Stimulated activated naive CD8-positive, alpha-beta T cell treated with anti-CD3 and anti-CD28 coated beads, Interleukin-15, Interleukin-2, amounts not matched to agents 100 ng/mL and 50 ng/mL, for 24 hours (primary cell): ENCODE measurements around the gene SLC23A2.
"Not testable (repeated sequence)": the region's sequence is repeated elsewhere in the genome, so short reads cannot be mapped to it uniquely, and the experiment has no call there.

ENCODE experiments used
- H3K27ac Mint-ChIP-seq: one replicate; pipeline ENCODE4 v1.8.0; 2021; ENCODE audit warnings: mild to moderate bottlenecking, mixed read lengths
- H3K27me3 Mint-ChIP-seq: one replicate; pipeline ENCODE4 v1.8.0; 2021; ENCODE audit warnings: mixed read lengths
- H3K36me3 Mint-ChIP-seq: one replicate; pipeline ENCODE4 v1.8.0; 2021; ENCODE audit warnings: low read depth, mixed read lengths
- H3K4me1 Mint-ChIP-seq: one replicate; pipeline ENCODE4 v1.8.0; 2021; ENCODE audit warnings: low read depth, mixed read lengths
- H3K4me3 Mint-ChIP-seq: one replicate; pipeline ENCODE4 v1.8.0; 2021; ENCODE audit warnings: mild to moderate bottlenecking, mixed read lengths
- H3K9me3 Mint-ChIP-seq: one replicate; pipeline ENCODE4 v1.8.0; 2021; ENCODE audit warnings: mixed read lengths

The SLC23A2 gene

DNA sequence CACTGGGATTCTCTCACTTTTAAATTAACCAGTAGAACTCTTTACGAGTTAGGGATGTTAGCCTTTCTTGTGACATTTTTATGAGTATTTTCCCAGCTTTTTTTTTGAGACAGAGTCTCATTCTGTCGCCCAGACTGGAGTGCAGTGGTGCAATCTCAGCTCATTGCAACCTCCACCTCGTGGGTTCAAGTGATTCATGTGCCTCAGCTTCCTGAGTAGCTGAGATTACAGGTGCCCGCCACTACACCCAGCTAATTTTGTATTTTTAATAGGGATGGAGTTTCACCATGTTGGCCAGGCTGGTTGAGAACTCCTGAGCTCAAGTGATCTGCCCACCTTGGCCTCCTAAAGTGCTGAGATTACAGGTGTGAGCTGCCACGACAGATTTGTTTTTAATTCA, 123.2 kb downstream of the SLC23A2 start:
- not testable (repeated sequence) for H3K9me3 Mint-ChIP-seq, H3K27ac Mint-ChIP-seq, H3K4me1 Mint-ChIP-seq, H3K27me3 Mint-ChIP-seq, H3K4me3 Mint-ChIP-seq
- peaks cover 53% of the 10 kb centered on the region for H3K36me3 Mint-ChIP-seq

DNA sequence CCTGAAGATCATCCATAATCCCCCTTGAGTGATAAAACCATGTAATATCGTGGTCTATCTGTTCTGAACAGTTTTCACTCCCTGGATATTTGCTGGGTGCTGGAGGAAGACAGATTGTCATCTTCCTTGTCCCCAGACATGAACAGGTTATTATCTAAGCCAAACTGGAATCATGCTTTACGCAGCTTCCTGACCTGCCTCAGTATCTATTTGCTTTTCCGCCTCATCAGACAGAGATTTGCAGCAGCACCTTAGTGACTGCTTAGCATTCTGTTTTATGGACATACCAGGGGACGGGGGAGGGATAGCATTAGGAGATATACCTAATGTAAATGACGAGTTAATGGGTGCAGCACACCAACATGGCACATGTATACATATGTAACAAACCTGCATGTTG, 124.6 kb downstream of the SLC23A2 start:
- peaks cover 49% of the 10 kb centered on the region for H3K36me3 Mint-ChIP-seq
- H3K9me3 Mint-ChIP-seq = no peaks in the 10 kb centered on the region
- H3K27me3 Mint-ChIP-seq = no peaks in the 10 kb centered on the region
- H3K27ac Mint-ChIP-seq = no peak overlapping the region
- H3K4me1 Mint-ChIP-seq = no peaks in the 10 kb centered on the region
- no peak overlapping the region for H3K4me3 Mint-ChIP-seq

DNA sequence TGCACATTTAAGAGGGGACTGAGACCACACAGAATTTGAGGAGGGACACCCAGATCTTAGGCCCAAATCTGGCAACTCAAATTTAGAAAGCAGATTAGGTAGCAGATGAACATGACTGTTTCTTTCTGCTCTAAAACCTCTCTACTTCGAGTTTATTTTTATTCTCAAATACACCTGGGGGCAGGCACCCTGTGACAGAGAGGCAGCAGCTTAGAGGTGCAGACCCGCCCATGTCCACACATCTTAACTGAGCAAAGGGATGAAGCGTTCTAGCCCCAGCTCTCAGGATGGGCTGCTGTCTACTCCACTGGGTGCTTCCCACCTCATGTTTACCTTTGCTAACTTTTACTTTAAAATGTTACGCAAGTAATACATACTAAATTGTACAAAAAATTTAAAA, 125.0 kb downstream of the SLC23A2 start:
- Mint-ChIP-seq H3K36me3 (peaks cover 48% of the 10 kb centered on the region), H3K4me3 (no peak overlapping the region), H3K9me3 (no peaks in the 10 kb centered on the region), H3K27me3 (no peaks in the 10 kb centered on the region), H3K27ac (no peak overlapping the region), H3K4me1 (no peaks in the 10 kb centered on the region)

DNA sequence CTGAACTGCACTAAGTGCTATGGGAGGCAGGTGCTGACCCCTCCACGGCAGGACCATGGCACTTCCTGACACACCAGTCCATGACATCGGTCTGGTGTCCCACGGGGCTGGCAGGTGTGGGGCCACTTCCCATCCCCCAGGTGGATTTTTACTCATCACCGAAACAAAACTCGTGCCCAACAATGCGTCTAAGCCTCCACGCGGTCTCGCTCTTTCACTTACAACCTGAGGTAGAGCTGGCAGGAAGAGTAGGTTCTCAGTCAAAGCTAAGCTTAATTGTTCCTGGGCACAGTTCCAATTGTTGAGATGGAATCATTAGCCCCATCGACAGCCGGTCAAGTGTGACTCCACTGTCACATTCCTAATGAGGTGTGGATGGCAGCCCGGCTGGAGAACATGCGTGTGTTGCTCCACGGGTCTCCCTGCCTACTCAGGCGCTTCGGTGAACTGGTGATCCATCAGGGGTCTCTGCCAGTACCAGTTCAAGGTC, 125.7 kb downstream of the SLC23A2 start:
- Mint-ChIP-seq H3K27ac (no peak overlapping the region), H3K4me1 (no peaks in the 10 kb centered on the region), H3K36me3 (peaks cover 42% of the 10 kb centered on the region), H3K4me3 (no peak overlapping the region), H3K27me3 (no peaks in the 10 kb centered on the region), H3K9me3 (no peaks in the 10 kb centered on the region)

DNA sequence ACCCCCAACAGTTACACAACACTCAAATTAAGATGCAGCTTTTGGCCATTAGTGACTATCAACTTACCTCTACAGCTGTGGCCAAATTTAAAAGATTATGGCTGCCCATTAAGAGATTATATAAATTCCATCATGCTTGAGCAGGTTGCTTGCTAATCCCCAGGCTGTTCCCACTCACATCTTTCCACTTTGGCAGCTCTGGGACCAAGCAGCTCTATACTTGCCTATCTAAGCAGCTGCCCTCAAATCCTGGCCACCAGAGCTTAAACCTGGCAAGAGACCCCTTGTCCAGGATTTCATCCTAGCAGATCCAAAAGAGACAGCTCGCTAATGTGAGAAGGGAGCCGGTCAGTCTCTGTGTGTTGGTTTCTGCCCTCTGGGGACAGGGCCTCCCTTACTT, 127.9 kb downstream of the SLC23A2 start:
- Mint-ChIP-seq H3K27me3 (no peaks in the 10 kb centered on the region), H3K27ac (no peak overlapping the region), H3K9me3 (no peaks in the 10 kb centered on the region), H3K36me3 (peaks cover 38% of the 10 kb centered on the region), H3K4me1 (no peaks in the 10 kb centered on the region), H3K4me3 (no peak overlapping the region)

DNA sequence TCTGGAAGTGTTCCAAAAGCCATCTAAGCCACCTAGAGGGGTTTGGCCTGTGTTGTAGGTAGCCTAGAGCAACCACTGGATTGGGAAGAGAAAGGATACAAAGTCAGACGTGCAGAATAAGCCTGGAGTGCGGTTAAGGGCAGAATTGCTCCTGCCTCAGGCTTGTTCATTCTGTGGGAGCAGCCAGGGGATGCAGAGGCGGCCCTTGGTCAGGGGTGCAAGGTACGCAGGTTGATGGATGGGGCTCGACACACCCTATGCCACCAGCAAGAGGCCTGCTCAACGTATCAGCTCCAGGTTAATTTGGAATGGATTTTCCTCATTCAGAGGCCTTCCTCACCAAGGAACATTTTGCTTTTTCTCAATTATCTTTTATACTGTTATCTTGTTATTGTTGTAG, 129.8 kb downstream of the SLC23A2 start:
- Mint-ChIP-seq H3K4me1 (no peaks in the 10 kb centered on the region), H3K9me3 (no peaks in the 10 kb centered on the region), H3K27ac (no peak overlapping the region), H3K27me3 (no peaks in the 10 kb centered on the region), H3K36me3 (peaks cover 42% of the 10 kb centered on the region), H3K4me3 (no peak overlapping the region)

DNA sequence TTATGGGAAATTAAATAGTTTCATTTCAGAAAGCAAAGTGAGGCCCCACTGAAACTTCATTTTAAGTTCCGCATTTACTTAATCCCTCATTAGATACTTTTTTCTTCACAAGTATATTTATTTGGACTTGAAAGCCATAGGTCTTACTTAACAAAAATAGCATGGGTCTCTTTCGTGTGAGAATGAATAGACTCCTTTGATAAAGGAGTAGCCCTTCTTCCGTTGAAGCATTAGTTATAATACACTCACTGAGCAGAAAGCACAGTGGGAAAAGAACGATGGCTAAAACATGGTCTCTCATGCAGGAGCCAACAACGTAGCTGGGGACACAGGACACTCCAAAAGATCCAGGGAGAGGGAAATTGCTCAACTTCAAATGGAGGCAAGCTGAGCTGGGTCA, 130.4 kb downstream of the SLC23A2 start:
- Mint-ChIP-seq H3K27ac (no peak overlapping the region), H3K36me3 (peaks cover 40% of the 10 kb centered on the region), H3K4me3 (no peak overlapping the region), H3K4me1 (no peaks in the 10 kb centered on the region), H3K9me3 (no peaks in the 10 kb centered on the region), H3K27me3 (no peaks in the 10 kb centered on the region)

DNA sequence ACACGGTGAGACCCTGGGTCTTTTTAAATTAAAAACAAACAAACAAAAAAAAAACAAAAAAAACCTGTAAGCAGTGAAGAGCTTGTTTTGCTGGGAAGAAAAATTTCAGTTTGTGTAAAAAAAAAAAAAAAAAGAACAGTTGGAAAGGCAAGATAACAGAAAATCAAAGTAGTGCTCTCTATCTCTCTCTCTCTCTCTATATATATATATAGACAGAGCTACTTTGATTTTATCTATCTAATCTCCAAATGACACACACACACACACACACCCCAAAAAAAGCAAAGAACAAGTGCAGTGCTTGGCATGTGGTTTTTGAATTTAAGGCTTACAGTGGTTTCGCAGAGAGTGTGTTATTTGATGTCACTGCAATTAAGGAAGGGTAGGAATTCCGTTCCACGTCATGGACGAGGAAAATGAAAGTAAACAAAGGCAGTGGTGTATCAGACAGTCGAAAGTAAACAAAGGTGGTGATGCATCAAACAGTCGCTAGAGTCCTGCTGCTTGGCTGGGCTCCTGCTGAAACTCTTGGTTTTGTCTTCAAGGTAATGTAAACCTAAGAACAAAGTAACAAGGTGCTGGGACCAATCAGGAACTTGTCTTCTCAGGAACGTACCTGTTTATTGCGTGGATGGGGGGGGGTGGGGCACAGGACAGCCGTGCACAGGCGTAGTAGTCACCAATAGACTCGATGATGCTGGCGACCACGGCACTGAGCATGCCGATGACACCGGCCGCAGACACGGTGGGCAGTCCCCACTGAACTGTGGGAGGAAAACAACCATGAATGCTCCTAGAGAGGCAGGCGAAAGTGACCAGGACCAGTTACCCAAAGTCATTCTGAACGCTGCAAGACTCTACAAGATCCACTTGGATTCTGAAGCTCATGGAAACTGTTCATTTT, 131.8 kb downstream of the SLC23A2 start:
- Mint-ChIP-seq H3K27me3 (no peaks in the 10 kb centered on the region), H3K4me3 (no peak overlapping the region), H3K4me1 (no peaks in the 10 kb centered on the region), H3K36me3 (peaks cover 43% of the 10 kb centered on the region), H3K27ac (no peak overlapping the region), H3K9me3 (no peaks in the 10 kb centered on the region)

DNA sequence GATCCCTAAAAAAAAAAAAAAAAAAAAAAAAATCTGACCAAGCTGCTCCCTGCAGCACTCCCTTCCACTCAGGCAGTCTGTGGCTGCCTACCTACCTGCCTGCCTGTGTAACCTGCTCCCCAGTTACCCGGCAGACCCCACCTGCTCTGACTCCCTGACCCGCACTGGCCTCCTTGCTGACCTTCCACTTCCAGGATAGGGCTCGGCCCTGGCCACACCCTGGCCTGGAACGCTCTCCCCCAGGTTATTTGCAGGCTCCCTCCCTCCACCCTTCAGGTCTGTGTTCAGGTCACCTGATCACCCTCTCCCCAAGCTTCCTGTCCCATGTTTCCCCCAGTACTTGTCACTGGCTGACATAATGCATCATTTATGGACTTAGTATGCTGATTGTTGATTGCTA, 134.3 kb downstream of the SLC23A2 start:
- peaks cover 45% of the 10 kb centered on the region for H3K36me3 Mint-ChIP-seq
- H3K4me1 Mint-ChIP-seq = no peaks in the 10 kb centered on the region
- H3K27me3 Mint-ChIP-seq = no peaks in the 10 kb centered on the region
- H3K27ac Mint-ChIP-seq = no peak overlapping the region
- H3K9me3 Mint-ChIP-seq = no peaks in the 10 kb centered on the region
- no peak overlapping the region for H3K4me3 Mint-ChIP-seq

DNA sequence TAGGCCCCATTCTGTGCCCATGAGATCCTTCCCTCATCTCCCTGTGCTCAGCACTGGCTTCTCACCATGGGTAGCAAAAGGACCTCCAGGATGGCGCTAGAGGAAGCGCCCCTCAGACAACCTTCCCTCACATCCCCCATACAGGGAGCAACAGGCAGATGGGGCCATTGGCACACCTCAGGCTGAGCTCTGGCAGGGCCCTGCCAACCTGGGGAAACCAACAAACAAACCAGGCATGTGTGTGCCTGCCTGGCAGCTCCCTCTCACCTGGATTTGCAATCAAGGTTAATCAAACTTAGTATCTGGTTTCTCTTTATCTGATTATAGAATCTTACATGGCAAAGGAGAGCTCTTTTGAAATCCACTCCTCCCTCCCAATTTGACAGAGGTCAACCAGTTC, 134.9 kb downstream of the SLC23A2 start:
- no peaks in the 10 kb centered on the region for H3K9me3 Mint-ChIP-seq
- no peaks in the 10 kb centered on the region for H3K27me3 Mint-ChIP-seq
- no peak overlapping the region for H3K27ac Mint-ChIP-seq
- H3K4me1 Mint-ChIP-seq = no peaks in the 10 kb centered on the region
- H3K4me3 Mint-ChIP-seq = no peak overlapping the region
- H3K36me3 Mint-ChIP-seq = peaks cover 50% of the 10 kb centered on the region

DNA sequence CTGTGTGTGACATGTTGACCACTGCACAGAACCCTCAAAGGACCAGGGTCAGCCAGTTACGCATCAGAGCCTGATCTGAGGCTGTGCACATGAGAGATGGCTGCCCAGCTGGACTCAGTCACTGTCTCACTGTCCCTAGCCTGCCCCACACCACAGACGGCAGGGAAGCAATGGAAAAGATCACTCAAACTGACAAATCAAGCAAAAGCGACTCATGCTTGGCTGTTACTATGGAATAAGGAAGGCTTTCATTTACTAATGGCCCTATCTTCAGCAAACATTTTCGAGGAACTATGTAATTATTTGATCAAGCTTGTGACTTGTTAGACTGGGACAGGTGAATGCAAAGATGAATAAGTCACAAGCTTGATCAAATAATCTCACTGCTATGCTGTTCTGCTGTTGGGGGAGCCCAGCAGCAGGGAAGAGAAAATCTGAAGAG, 137.0 kb downstream of the SLC23A2 start:
- no peaks in the 10 kb centered on the region for H3K9me3 Mint-ChIP-seq
- H3K4me1 Mint-ChIP-seq = no peaks in the 10 kb centered on the region
- H3K36me3 Mint-ChIP-seq = peaks cover 63% of the 10 kb centered on the region
- H3K27me3 Mint-ChIP-seq = no peaks in the 10 kb centered on the region
- H3K4me3 Mint-ChIP-seq = no peak overlapping the region
- H3K27ac Mint-ChIP-seq = no peak overlapping the region

DNA sequence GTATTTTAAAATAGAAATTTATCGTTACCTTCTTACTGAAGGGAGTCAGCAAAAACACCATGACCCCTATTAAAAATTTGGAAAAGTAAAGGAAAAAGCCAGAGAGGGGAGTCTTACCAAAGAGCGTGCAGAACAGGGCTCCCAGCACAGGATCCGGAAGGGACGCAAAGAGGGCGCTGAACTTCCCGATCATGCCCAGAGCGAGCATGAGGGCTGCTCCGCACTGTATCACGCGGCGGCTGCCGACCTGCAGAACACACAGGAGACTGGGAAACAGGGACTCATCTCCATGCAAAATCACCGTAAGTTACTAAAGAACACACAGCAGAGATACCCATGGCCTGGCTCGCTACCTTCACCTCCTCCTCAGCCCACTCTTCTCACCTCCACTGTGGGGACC, 138.6 kb downstream of the SLC23A2 start:
- no peaks in the 10 kb centered on the region for H3K4me1 Mint-ChIP-seq
- no peak overlapping the region for H3K4me3 Mint-ChIP-seq
- no peaks in the 10 kb centered on the region for H3K27me3 Mint-ChIP-seq
- H3K27ac Mint-ChIP-seq = no peak overlapping the region
- H3K36me3 Mint-ChIP-seq = peaks cover 67% of the 10 kb centered on the region
- no peaks in the 10 kb centered on the region for H3K9me3 Mint-ChIP-seq

DNA sequence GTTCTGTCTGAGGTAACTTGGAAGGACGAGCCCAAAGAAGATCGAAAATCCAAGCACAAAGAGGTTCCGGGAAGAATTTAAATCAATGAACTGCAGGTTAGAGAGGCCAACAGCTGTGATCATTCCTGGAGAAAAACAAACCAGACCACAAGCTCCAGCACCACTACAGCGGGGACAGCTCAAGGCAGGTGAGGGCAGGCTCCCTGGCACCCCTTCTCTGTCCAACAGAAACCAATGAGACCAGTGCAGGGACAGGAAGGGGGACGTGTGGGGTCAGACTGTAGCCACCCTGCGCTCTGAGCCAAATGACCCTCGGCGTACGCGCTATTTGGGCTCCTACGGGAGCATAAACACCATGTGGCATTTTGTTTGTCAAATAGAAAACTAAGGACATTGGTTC, 139.3 kb downstream of the SLC23A2 start:
- Mint-ChIP-seq H3K4me1 (no peaks in the 10 kb centered on the region), H3K27ac (no peak overlapping the region), H3K4me3 (no peak overlapping the region), H3K9me3 (no peaks in the 10 kb centered on the region), H3K36me3 (peaks cover 67% of the 10 kb centered on the region), H3K27me3 (no peaks in the 10 kb centered on the region)

DNA sequence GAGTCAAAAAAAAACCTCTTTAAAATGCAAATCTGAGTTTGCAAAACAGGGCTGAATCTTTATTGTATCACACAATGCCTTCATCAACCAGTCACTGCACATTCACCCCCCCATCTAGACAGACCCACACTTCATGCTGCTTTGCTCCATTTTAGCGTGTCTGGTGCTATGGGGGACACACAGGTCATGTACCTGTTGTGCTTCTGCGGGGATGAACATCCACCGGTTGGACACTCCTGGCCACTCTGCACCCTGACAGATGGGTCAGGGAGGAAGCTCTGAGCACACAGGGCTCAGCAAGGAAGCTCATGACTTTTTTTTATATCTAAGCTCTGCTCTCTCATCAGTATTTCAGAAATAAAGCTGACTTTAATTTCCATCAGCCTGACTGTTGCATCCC, 143.3 kb downstream of the SLC23A2 start:
- Mint-ChIP-seq H3K27ac (no peak overlapping the region), H3K4me1 (no peaks in the 10 kb centered on the region), H3K36me3 (peaks cover 76% of the 10 kb centered on the region), H3K4me3 (no peak overlapping the region), H3K27me3 (no peaks in the 10 kb centered on the region), H3K9me3 (no peaks in the 10 kb centered on the region)

DNA sequence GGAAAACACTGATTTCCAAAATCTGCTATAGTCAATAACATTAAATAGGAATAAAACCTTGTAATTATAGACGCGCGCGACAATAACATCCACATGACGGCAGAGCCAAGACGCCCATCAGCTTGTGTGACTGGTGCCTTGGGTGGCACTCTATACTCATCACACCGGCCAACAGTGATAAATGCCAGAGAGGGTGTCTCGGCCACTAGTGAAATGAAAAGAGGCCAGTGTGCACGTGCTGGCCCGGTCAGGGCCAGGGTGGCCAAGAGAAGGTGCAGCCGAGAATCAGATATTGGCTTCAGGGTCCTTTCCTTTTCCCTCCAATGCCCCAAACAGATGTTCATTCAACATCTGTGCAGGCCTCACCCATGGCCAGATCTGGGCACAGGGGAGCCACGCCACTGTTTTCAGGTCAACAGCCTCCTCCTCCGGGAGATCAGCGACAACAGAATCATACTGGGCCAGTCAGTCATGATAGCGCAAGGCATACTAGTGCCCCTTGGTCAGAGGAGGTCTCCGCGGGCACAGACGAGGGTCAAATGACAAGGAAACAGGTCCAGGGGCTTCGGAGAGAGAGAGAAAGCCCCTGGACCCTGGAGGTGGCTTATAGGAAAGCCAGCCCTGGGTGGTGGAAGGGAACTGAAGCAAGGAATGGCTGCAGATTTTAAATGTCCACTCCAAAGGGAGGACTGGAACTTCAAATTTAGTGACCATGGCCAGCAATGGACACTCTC, 145.1 kb downstream of the SLC23A2 start:
- Mint-ChIP-seq H3K27me3 (no peaks in the 10 kb centered on the region), H3K27ac (no peak overlapping the region), H3K4me1 (no peaks in the 10 kb centered on the region), H3K9me3 (no peaks in the 10 kb centered on the region), H3K4me3 (no peak overlapping the region), H3K36me3 (peaks cover 64% of the 10 kb centered on the region)
